SIG-M5 treated with dmso at 0.1 percent for 504 hours (cell line): ENCODE results near the gene AKT3.

Experiments used
- DNase-seq: peaks from one replicate; lab custom pipeline; 2025; ENCODE audit not compliant: unreplicated experiment; lab: John Stamatoyannopoulos, UW

Gene AKT3

GRCh38 chr1:243441601-243442000 lies 408.4 kb downstream of the AKT3 start:
- no peak for DNase-seq

DNA sequence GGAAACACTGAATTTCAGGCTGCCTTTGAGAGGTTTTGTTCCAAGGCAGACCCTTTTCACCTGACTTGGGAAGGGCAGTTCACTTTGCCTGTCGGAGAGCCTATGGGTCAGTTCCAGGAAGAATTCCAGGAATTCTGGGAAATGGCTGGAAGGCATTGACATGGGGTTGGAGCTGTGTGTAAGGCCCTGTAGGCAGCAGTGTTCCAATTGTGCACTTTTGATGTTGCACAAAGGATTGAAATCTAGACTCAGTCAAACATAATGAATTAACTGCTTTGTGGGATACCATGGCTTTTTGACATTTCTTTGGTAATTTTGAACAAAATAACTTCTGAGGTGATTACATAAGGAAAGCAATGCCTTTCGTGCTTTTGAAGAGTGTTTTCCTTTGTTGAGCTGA lies 409.6 kb downstream of the AKT3 start:
- DNase-seq: no peak

DNA sequence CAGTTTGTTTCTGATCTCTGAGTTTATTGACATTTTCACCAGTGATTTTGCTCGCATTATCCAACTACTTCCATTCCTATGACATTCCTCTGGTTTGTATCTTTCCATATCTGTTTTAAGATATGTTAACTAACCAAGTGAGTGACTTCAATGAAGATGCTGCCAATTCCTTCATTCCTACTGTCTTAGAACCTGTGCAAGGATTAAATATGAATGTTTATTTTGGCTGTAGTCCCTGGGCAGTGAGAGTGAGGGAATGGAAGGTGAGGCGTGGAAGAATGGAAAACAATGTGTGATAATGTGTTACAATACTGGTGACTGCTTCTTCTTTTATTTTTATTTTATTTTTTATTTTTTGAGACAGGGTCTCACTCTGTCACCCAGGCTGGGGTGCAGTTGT lies 411.2 kb downstream of the AKT3 start:
- no peak for DNase-seq
